Measurements from ENCODE around the gene MMP25. TPM values are rescaled to one million over a fixed set of nuclear protein-coding genes. Genes with fewer than 3 reads are reported as not detected.
"Not testable (repeated sequence)": the region's sequence is repeated elsewhere in the genome, so short reads cannot be mapped to it uniquely, and the experiment has no call there.

MMP25 gene
- total RNA-seq, 1 donor from 2014 or later, result 0.13 TPM

- Mint-ChIP-seq H3K9me3 (no peaks in the 10 kb centered on the region), H3K4me3 (no peak overlapping the region), H3K27ac (no peak overlapping the region), H3K4me1 (peaks cover 46% of the 10 kb centered on the region), H3K36me3 (ENCODE audit: low read depth) (no peaks in the 10 kb centered on the region), H3K27me3 (no peaks in the 10 kb centered on the region)
- ChIA-PET POLR2A (interaction anchor here (0.6 kb wide), 1 partner anchor 12 kb away, joined by 9 read pairs; no protein-coding TSS in a partner anchor), CTCF (interaction anchor here (1.0 to 2.0 kb wide), 2 partner anchors 11 to 25 kb away, joined by 4 to 5 read pairs; no protein-coding TSS in a partner anchor)
- DNase-seq, result no peak
- intact Hi-C loops (cut with micrococcal nuclease), result no loop called here
- ATAC-seq (ENCODE audit: low read depth), result no peak
- TF ChIP-seq CTCF (IDR thresholded peaks at IDR 0.05), result no peak
Observed at GRCh38 chr16:3070608-3071111, 24.3 kb downstream of the MMP25 start.

DNA sequence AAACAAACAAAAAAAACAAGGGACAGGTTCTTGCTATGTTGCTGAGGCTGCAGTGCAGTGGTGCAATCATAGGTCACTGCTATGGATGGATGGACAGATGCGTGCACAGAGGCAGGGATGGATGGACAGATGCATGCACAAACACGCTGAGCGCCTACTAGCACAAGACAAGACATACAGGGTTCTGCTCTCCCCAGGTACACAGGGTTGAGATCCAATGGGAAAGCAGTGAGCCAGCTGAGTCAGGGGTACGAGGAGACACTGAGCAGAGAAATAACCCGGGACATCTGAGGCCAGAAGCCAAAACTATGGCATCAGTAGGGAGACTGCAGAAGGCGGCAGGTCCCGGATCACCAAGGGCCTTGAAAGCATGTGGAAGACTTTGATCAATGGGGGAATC is 25.3 kb downstream of the MMP25 start:
- H3K27me3 Mint-ChIP-seq, result no peaks in the 10 kb centered on the region

GRCh38 chr16:3072148-3072547 is 25.8 kb downstream of the MMP25 start:
- H3K36me3 Mint-ChIP-seq (ENCODE audit: low read depth); H3K27ac Mint-ChIP-seq; DNase-seq; H3K9me3 Mint-ChIP-seq; ATAC-seq (ENCODE audit: low read depth); intact Hi-C loops (cut with micrococcal nuclease); POLR2A ChIA-PET; CTCF ChIA-PET; H3K4me3 Mint-ChIP-seq; H3K27me3 Mint-ChIP-seq: not testable (repeated sequence)
- H3K4me1 Mint-ChIP-seq, result peaks cover 60% of the 10 kb centered on the region

More for the DNA sequence above, 25.3 kb downstream of the MMP25 start:
- DNase-seq (no peak), ATAC-seq (ENCODE audit: low read depth) (no peak)
- Mint-ChIP-seq H3K9me3 (no peaks in the 10 kb centered on the region), H3K36me3 (ENCODE audit: low read depth) (no peaks in the 10 kb centered on the region), H3K4me3 (no peak overlapping the region), H3K27ac (no peak overlapping the region), H3K4me1 (peaks cover 56% of the 10 kb centered on the region)
- intact Hi-C loops (cut with micrococcal nuclease), result no loop called here
- ChIA-PET POLR2A (no interaction called here), CTCF (interaction anchor here (1.0 kb wide), 1 partner anchor 12 kb away, joined by 4 read pairs; no protein-coding TSS in a partner anchor)
- no peak for TF ChIP-seq CTCF (IDR thresholded peaks at IDR 0.05)

- POLR2A ChIA-PET; intact Hi-C loops (cut with micrococcal nuclease); H3K9me3 Mint-ChIP-seq; H3K27me3 Mint-ChIP-seq; H3K4me3 Mint-ChIP-seq; ATAC-seq (ENCODE audit: low read depth); CTCF ChIA-PET; DNase-seq; H3K36me3 Mint-ChIP-seq (ENCODE audit: low read depth): not testable (repeated sequence)
- Mint-ChIP-seq H3K27ac (peak overlapping the region; percentile 67), H3K4me1 (peaks cover 59% of the 10 kb centered on the region)
Observed at GRCh38 chr16:3072576-3073263, 26.4 kb downstream of the MMP25 start.

GRCh38 chr16:3073448-3073847 is 27.1 kb downstream of the MMP25 start:
- DNase-seq (no peak), ATAC-seq (ENCODE audit: low read depth) (no peak)
- H3K36me3 Mint-ChIP-seq (ENCODE audit: low read depth), result no peaks in the 10 kb centered on the region
- CTCF ChIA-PET, result no interaction called here
- TF ChIP-seq CTCF (IDR thresholded peaks at IDR 0.05), result no peak
- peak overlapping the region; percentile 67 for H3K27ac Mint-ChIP-seq
- intact Hi-C loops (cut with micrococcal nuclease), result no loop called here
- H3K9me3 Mint-ChIP-seq, result peaks cover 5% of the 10 kb centered on the region
- H3K4me3 Mint-ChIP-seq, result no peak overlapping the region
- no peaks in the 10 kb centered on the region for H3K27me3 Mint-ChIP-seq
- POLR2A ChIA-PET, result no interaction called here
- peaks cover 59% of the 10 kb centered on the region for H3K4me1 Mint-ChIP-seq

DNA sequence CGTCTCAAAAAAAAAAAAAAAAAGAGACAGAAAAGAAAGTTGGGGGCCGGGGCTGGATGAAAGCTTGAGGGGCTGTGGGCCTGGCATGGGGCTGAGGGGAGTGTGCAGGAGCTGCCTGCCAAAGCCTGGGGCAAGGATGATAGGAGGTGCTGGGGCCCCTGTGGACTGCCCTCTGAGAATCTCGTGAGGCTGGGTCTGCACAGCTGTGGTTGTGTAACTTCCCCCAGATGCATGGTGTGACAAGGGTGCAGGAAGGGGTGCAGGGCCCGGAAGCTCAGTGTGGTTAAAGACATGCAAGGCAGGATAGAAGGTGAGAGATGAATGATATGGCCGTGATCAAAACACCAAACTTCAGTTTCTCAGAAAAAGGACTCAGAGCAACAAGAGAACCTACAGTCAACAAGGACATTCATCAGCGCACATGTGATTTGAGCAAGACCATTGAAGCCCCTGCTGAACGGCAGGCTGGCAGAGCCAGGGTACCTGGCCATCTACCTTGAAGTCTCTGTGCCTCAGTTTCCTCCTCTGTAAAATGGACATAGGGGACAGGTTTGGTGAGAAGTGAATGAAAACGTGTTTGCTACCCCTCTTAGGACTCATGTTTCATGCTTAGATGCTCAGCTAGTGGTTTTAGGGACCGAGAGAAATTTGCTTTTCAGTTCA is 28.6 kb downstream of the MMP25 start:
- H3K27ac Mint-ChIP-seq, result peak overlapping the region; percentile 88
- no peaks in the 10 kb centered on the region for H3K27me3 Mint-ChIP-seq
- peak overlapping the region; percentile 61 for H3K4me3 Mint-ChIP-seq
- ChIA-PET CTCF (interaction anchor here (0.8 to 3.2 kb wide), 5 partner anchors 16 to 91 kb away, joined by 3 to 13 read pairs (median 3); no protein-coding TSS in a partner anchor), POLR2A (interaction anchor here (0.6 to 3.1 kb wide), 11 partner anchors 11 to 575 kb away, joined by 3 to 18 read pairs (median 7); partner anchors contain the start of gene ZNF213)
- H3K9me3 Mint-ChIP-seq, result peaks cover 5% of the 10 kb centered on the region
- H3K4me1 Mint-ChIP-seq, result peaks cover 61% of the 10 kb centered on the region
- DNase-seq (peak; percentile 41), ATAC-seq (ENCODE audit: low read depth) (peak; percentile 94)
- intact Hi-C loops (cut with micrococcal nuclease), result loop anchor here (2.0 kb wide), 1 partner anchor 16 kb away; no protein-coding TSS in a partner anchor
- no peaks in the 10 kb centered on the region for H3K36me3 Mint-ChIP-seq (ENCODE audit: low read depth)
- no peak for TF ChIP-seq CTCF (IDR thresholded peaks at IDR 0.05)
